GM21367 (cell line): ENCODE measurements around the gene ZNF724.
A peak's percentile ranks its signal among the peaks of the same experiment; 100 is the strongest.
"Not testable (repeated sequence)": the region's sequence is repeated elsewhere in the genome, so short reads cannot be mapped to it uniquely, and the experiment has no call there.

Source experiments
- ATAC-seq: cut with Tn5 transposase; IDR thresholded peaks from one replicate; pipeline ENCODE4 v1.9.1; 2021; ENCODE audit not compliant: unreplicated experiment

ZNF724 gene

DNA sequence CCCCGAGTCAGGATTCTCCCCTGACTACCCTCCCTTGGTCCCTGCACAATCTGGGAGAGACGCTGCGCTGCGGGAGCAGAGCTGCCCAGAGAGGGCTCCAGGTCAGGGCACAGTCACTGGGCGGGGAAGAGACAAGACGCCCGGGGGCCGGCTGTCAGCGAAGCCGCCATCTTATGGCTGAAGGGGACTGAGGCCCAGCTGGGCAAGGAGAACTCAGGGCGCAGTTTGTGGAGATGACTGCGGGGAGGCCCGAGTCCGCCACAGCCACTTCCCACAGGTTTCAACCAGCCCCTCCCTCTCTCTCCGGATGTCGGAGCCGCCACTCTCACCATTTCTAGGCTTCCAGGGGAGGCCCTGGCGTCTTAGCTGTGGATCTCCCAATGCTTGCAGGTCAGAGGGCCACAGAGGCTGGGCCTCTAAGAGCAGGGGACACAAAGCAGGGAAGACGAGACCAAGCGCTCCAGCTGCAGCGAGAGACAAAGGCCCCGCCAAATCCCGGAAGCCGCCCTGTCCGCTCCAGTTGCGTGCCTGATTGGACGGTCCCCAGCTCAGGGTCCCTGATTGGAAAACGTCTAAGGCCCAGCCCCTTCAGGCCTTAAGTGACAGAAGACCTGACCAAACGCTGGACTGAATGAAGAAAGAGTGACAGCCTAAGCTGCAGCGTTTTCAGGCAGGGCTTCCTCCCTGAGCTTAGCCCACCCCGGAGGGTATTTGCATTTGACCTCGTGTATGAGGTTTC, at the start of gene ZNF724:
ZNF724 (minus strand) TSS at position 484 of the 739 bp plus-strand sequence; CDS start at position 332, 152 bp downstream.
- peak; percentile 99 for ATAC-seq

GRCh38 chr19:23294141-23294540, 43.9 kb upstream of the ZNF724 start:
- ATAC-seq: no peak

GRCh38 chr19:23289966-23290365, 39.8 kb upstream of the ZNF724 start:
- not testable (repeated sequence) for ATAC-seq

GRCh38 chr19:23287620-23288019, 37.4 kb upstream of the ZNF724 start:
- ATAC-seq: no peak

GRCh38 chr19:23286477-23286876, 36.3 kb upstream of the ZNF724 start:
- no peak for ATAC-seq

DNA sequence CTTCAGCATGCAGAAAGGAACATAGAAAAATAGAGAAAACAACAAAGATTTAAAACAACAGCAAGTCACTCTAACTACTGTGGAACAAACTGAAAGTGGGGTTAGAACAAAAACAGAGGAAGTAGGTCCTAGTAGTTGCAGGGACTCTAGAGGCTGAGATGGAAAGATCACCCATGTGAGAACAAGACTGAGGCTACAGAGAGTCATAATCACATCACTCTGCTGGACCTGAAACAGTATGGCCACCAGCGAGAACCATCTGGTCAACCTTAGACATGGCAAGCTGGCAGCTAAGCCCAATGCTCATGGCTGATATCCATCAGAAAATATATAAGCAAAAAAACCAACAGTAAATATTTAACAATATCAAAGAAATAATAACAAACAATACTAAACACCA, 35.8 kb upstream of the ZNF724 start:
- no peak for ATAC-seq

DNA sequence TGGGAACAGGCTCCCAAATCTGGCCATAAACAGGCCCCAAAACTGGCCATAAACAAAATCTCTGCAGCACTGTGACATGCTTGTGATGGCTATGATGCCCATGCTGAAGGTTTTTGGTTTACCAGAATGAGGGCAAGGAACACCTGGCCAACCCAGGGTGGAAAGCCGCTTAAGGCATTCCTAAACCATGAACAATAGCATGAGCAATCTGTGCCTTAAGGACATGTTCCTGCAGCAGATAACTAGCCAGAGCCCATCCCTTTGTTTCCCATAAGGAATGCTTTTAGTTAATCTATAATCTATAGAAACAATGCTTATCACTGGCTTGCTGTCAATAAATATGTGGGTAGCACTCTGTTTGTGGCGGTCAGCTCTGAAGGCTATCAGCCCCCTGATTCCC, 35.1 kb upstream of the ZNF724 start:
- not testable (repeated sequence) for ATAC-seq

GRCh38 chr19:23283925-23284324, 33.7 kb upstream of the ZNF724 start:
- no peak for ATAC-seq

DNA sequence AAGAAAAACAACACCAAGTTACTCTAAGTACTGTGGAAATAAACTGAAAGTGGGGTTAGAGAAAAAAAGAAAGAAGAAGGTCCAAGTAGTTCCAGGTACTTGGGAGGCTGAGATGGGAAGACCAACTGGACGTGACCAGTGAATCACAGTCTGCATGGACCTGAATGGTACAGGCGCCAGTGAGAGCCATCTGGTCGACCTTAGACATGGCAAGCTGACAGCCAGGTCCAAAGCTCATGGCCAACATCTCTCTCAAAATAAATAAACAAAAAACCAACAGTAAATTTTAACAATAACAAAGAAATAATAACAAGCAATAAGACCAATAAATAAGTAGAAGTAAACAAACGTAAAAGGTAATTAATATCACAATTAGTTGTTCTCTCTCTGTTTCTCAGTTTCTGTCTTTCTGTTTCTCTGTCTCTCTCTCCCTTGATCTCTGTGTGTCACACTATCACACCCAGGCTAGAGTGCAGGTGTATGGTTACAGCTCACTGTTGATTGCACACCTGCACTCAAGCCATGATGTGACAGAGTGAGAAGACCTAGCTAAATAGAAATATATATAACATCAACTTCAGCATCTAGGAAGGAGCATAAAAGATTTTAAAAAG, 31.6 kb upstream of the ZNF724 start:
- ATAC-seq: no peak

GRCh38 chr19:23278118-23278517, 27.9 kb upstream of the ZNF724 start:
- ATAC-seq: not testable (repeated sequence)

DNA sequence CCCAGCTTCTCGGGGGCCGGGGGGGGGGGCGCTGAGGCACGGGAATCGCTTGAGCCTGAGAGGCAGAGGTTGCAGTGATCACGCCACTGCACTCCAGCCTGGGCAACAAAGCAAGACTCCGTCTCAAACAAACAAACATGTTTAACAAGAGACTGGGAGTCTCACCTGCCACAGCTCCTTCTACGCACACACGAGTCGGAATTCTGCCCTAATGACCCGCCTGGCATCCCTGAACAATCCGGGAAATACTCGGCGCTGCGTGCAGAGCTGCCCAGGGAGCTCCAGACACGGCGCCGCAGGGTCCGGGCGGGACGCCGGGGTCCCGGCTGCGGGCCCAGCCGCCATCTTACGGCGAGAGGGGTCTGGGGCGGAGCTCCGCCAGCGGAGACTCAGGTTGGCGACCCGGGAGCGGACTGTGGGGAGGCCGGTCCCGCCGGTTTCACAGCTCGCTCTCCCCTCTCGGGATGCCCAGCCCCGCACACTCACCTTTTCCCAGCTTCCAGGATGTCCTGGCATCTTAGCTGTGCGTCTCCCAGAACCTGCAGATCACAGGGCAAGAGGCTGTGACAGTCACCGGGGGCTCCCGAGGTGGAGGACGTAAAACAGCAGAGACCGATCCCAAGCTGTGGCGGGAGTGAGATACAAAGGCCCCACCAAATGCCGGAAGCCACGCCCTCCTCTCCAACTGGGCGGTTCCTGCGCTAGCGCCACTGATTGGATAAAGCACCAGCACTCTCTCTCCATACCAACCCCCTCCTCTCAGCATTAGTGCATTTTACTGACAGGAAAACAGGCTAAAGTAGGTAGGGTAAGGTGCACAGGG, 23.6 kb upstream of the ZNF724 start:
- ATAC-seq: peak; percentile 98

GRCh38 chr19:23273022-23273589, 22.9 kb upstream of the ZNF724 start:
- ATAC-seq: no peak

- ATAC-seq: no peak
Measured at GRCh38 chr19:23263870-23264590, 13.8 kb upstream of the ZNF724 start.

- no peak for ATAC-seq
Measured at GRCh38 chr19:23263396-23263795, 13.2 kb upstream of the ZNF724 start.

DNA sequence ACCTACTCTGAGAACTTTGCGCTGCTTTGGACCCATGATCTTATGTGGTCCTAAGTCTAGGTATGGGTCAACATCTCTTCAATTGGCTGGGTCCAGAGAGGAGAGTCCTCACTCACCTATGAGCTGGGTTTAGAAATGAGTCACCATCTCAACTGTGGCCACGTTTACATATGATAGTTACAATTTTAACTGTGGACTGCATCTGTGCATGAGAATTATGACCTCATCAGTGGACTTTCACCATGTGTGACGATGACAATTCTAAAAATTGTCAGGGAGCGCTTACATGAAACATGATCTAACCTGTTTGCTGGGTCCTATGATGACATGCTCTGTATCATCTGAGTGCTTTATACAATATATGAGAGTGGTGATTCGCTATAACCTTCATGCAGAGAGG, 12.7 kb upstream of the ZNF724 start:
- ATAC-seq: no peak

GRCh38 chr19:23261496-23262020, 11.4 kb upstream of the ZNF724 start:
- no peak for ATAC-seq

DNA sequence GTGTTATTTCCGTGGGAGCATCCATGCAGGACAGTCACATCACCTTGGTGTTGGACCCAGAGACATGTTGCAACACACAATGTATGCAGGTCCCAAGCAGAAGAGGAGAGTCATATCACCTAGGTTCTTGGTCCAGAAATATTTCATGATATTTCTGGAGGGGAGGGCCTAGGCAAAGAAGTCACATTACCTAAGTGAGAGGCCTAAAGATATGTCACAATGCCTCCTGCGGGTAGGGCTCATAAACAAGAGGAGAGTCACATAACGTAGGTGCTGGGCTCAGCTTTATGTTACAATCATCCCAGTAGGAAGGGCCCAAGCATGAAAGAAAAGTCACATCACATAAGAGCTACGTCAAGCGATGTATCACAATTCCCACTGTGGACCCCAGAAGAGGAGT, 10.8 kb upstream of the ZNF724 start:
- no peak for ATAC-seq

DNA sequence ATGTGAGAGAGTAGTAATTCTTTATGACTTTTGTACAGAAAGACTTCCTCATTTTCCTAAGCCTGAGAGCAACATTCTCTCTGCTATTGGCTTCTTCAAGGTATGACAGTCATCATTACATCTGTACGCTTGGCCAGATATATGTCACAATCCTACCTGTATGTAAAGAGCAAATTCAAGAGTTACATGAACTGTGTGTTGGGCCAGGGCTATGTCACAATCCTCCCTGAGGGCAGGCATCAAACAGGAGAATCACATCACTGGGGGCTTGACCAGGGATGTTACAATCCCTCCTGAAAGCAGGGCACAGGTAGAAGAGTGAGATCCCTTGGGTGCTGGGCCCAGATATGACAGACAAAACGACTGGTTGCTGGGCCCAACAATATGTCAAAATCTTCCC, 9.8 kb upstream of the ZNF724 start:
- ATAC-seq: no peak

- no peak for ATAC-seq
Measured at GRCh38 chr19:23255700-23256099, 5.5 kb upstream of the ZNF724 start.

GRCh38 chr19:23254141-23254910, 4.1 kb upstream of the ZNF724 start:
- ATAC-seq: no peak
